ENCODE measurements around the gene NKAPL. TPM values are rescaled to one million over a fixed set of nuclear protein-coding genes. Genes with fewer than 3 reads are reported as not detected.

Gene NKAPL
- total RNA-seq, 1 donor from 2014 or later = not detected

DNA sequence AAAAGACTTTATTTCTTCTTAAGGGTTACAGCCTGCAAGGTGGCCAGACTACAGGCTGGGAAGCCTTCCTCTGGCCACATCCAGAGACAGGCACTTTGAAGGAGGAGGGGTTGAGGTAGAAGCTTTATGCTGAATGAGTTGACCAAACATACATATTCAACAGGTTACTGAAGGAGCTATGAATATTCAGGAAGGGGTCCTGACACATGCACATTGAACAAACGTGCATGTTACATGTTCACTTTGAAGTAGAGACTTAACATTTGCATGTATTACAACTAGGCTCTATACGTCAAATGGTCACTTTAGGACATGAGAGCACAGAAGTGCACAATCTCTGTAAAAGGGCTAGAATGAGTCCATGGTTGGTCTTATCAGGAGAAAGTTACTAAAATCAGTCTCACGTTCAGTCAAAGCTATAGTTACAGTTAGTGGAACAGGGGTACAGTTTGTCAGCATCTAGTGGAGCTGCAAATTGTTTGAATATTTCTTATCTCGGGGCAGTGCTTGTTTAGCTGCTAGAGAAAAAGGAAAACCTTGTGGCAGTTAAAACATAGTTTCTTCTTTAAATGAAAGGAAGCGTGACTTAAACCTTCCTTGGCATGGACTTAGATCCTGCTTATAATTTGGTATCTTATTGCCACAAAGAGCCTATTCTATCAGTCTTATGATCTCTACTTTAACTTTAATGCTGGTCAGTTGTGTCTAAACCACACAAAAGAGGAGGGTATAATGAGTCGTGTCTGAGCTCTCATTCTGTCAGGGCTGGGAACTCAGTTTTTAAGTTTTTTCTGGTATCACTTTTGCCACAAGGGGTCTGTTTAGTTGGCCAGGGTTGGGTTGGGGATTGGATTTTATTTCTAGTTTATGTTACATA lies 38.6 kb upstream of the NKAPL start:
- peak overlapping the region; percentile 78 for H3K4me3 Mint-ChIP-seq
- peaks cover 3% of the 10 kb centered on the region for H3K36me3 Mint-ChIP-seq (ENCODE audit: low read depth)
- H3K4me1 Mint-ChIP-seq = peaks cover 12% of the 10 kb centered on the region
- DNase-seq (ENCODE audit: low read depth, low spot score) = no peak
- H3K27ac Mint-ChIP-seq (ENCODE audit: unreplicated experiment) = no peak overlapping the region
- peaks cover 84% of the 10 kb centered on the region for H3K27me3 Mint-ChIP-seq (ENCODE audit: low read depth)
- peaks cover 2% of the 10 kb centered on the region for H3K9me3 Mint-ChIP-seq
- TF ChIP-seq, protein P1, sequence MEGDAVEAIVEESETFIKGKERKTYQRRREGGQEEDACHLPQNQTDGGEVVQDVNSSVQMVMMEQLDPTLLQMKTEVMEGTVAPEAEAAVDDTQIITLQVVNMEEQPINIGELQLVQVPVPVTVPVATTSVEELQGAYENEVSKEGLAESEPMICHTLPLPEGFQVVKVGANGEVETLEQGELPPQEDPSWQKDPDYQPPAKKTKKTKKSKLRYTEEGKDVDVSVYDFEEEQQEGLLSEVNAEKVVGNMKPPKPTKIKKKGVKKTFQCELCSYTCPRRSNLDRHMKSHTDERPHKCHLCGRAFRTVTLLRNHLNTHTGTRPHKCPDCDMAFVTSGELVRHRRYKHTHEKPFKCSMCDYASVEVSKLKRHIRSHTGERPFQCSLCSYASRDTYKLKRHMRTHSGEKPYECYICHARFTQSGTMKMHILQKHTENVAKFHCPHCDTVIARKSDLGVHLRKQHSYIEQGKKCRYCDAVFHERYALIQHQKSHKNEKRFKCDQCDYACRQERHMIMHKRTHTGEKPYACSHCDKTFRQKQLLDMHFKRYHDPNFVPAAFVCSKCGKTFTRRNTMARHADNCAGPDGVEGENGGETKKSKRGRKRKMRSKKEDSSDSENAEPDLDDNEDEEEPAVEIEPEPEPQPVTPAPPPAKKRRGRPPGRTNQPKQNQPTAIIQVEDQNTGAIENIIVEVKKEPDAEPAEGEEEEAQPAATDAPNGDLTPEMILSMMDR (conservative IDR thresholded peaks at IDR 0.05) = no peak

DNA sequence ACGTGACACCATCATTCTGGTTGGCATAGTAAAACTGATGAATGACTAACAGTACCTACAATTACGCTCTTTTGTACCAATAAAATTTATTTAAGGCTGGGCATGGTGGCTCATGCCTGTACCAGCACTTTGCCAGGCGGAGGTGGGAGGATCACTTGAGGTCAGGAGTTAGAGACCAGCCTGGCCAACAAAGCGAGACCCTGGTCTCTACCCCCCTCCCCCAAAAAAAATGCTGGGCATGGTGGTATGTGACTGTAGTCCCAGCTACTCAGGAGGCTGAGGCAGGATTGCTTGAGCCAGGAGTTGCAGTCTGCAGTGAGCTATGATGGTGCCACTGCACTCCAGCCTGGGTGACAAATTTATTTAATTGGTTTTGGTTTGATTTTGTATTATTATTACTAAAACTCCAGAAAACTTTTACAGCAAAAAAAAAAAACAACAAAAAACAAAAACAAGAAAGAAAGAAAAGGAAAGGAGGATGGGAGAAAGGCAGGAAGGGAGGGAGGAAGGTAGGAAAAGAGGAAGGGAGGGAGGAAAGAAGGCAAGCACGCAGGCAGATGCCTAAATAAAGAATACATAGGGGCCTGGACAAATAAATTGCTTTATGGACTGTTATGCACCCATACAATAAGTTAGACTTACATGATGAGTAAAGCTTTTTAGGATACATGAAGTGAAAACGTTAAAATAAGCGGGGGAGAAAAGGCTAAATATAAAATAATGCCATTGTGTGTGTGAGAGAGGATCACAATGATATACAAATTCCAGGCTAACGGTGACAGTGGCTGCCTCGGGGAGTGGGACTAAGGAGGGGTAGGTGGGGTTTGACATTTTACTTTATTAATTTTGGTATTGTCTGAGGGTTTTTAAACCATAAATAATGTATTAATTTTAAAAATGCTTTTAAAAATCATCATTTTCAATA lies 34.7 kb upstream of the NKAPL start:
- peaks cover 17% of the 10 kb centered on the region for H3K36me3 Mint-ChIP-seq (ENCODE audit: low read depth)
- DNase-seq (ENCODE audit: low read depth, low spot score) = no peak
- no peaks in the 10 kb centered on the region for H3K9me3 Mint-ChIP-seq
- peaks cover 47% of the 10 kb centered on the region for H3K27me3 Mint-ChIP-seq (ENCODE audit: low read depth)
- no peak overlapping the region for H3K27ac Mint-ChIP-seq (ENCODE audit: unreplicated experiment)
- H3K4me3 Mint-ChIP-seq = peak overlapping the region; percentile 97
- TF ChIP-seq, protein P1 (conservative IDR thresholded peaks at IDR 0.05) = no peak
- peaks cover 18% of the 10 kb centered on the region for H3K4me1 Mint-ChIP-seq

GRCh38 chr6:28225056-28225834 lies 33.9 kb upstream of the NKAPL start, which contains the start of gene ZSCAN9:
ZSCAN9 (plus strand) TSS chr6:28225275; CDS start chr6:28227085, 1,810 bp downstream.
- peaks cover 39% of the 10 kb centered on the region for H3K27me3 Mint-ChIP-seq (ENCODE audit: low read depth)
- TF ChIP-seq, protein P1 (conservative IDR thresholded peaks at IDR 0.05) = no peak
- DNase-seq (ENCODE audit: low read depth, low spot score) = peak; percentile 73
- H3K36me3 Mint-ChIP-seq (ENCODE audit: low read depth) = peaks cover 21% of the 10 kb centered on the region
- H3K4me3 Mint-ChIP-seq = peak within 1 kb of the TSS; percentile 97
- H3K9me3 Mint-ChIP-seq = no peaks in the 10 kb centered on the region
- H3K27ac Mint-ChIP-seq (ENCODE audit: unreplicated experiment) = peak within 1 kb of the TSS; percentile 88
- peaks cover 18% of the 10 kb centered on the region for H3K4me1 Mint-ChIP-seq

DNA sequence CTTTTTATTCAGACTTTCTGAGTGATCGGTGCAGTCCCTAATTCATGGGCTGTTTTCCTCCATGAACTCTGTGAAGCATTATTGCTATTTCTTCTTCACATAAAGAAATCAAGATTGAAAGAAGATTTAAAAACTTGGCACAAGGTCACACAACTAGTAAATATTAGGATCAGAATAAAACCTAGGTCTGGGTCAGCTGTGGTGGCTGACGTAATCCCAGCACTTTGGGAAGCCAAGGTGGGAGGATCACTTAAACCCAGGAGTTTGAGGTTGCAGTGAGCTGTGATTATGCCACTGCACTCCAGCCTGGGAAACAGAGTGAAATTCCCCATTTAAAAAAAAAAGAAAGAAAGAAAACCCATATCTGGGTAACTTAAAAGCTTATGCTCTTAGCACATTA lies 32.6 kb upstream of the NKAPL start:
- Mint-ChIP-seq H3K4me1 (peaks cover 18% of the 10 kb centered on the region), H3K4me3 (peak overlapping the region; percentile 97), H3K9me3 (no peaks in the 10 kb centered on the region), H3K27ac (ENCODE audit: unreplicated experiment) (no peak overlapping the region), H3K27me3 (ENCODE audit: low read depth) (peaks cover 26% of the 10 kb centered on the region), H3K36me3 (ENCODE audit: low read depth) (peaks cover 31% of the 10 kb centered on the region)
- TF ChIP-seq, protein P1 (conservative IDR thresholded peaks at IDR 0.05) = no peak
- no peak for DNase-seq (ENCODE audit: low read depth, low spot score)

GRCh38 chr6:28232785-28233184 lies 26.3 kb upstream of the NKAPL start:
- Mint-ChIP-seq H3K4me3 (no peak overlapping the region), H3K36me3 (ENCODE audit: low read depth) (peaks cover 60% of the 10 kb centered on the region), H3K27ac (ENCODE audit: unreplicated experiment) (no peak overlapping the region), H3K9me3 (no peaks in the 10 kb centered on the region), H3K27me3 (ENCODE audit: low read depth) (no peaks in the 10 kb centered on the region), H3K4me1 (no peaks in the 10 kb centered on the region)
- TF ChIP-seq, protein P1 (conservative IDR thresholded peaks at IDR 0.05) = no peak
- DNase-seq (ENCODE audit: low read depth, low spot score) = no peak
